GM23338 (cell line): Measurements from ENCODE around the gene ASPDH.

Experiments
- CREB1 ChIP-seq: fragments of 250-450 bp; sonication (Bioruptor Pico); IDR thresholded peaks from 2 replicates; pipeline ENCODE4 v1.5.0; 2020; ENCODE audit warnings: low read depth, mild to moderate bottlenecking, moderate library complexity
- EZH2 ChIP-seq: fragments of 200-600 bp; sonication (generic); IDR thresholded peaks from one replicate; pipeline ENCODE4 v1.8.0; 2017; ENCODE audit warnings: antibody characterized with exemption, mild to moderate bottlenecking, low read depth; ENCODE audit not compliant: unreplicated experiment
- EZH2phosphoT487 ChIP-seq: fragments of 200-600 bp; sonication (generic); IDR thresholded peaks from one replicate; pipeline ENCODE4 v1.8.1; 2018; ENCODE audit warnings: antibody characterized with exemption; ENCODE audit not compliant: unreplicated experiment
- JUNB ChIP-seq: IDR thresholded peaks from one replicate; pipeline ENCODE4 v1.6.1; 2016; ENCODE audit warnings: antibody characterized with exemption; ENCODE audit not compliant: unreplicated experiment
- NANOG ChIP-seq: IDR thresholded peaks from 2 replicates; pipeline ENCODE4 v1.6.1; 2016; ENCODE audit warnings: antibody characterized with exemption, borderline replicate concordance
- POLR2AphosphoS5 ChIP-seq: IDR thresholded peaks from 2 replicates; pipeline ENCODE4 v1.6.1; 2016; ENCODE audit warnings: antibody characterized with exemption, low read depth
- STAT1 ChIP-seq: IDR thresholded peaks from one replicate; pipeline ENCODE4 v1.6.1; 2016; ENCODE audit warnings: antibody characterized with exemption; ENCODE audit not compliant: unreplicated experiment
- ZNF114 ChIP-seq: fragments of 250-450 bp; sonication (Bioruptor Pico); IDR thresholded peaks from 2 replicates; pipeline ENCODE4 v1.5.0; 2020; ENCODE audit warnings: mild to moderate bottlenecking, moderate library complexity
- ZNF331 ChIP-seq: fragments of 250-450 bp; sonication (Bioruptor Pico); IDR thresholded peaks from 2 replicates; pipeline ENCODE4 v1.5.0; 2020; ENCODE audit warnings: low read depth, mild to moderate bottlenecking, moderate library complexity
- TF ChIP-seq, protein P1 (sequence below), 2 experiments: fragments of 200-600 bp in 1 of 2; sonication (generic) in 1 of 2; conservative IDR thresholded peaks; 2 replicates each; pipeline versions ENCODE4 v1.5.1 to v1.6.1; 2016 to 2017; ENCODE audit warnings: antibody characterized with exemption in 2 of 2, low read depth in 2 of 2, mild to moderate bottlenecking in 2 of 2, moderate library complexity in 1 of 2
- TF ChIP-seq, protein P2 (sequence below): IDR thresholded peaks from one replicate; pipeline ENCODE4 v1.6.1; 2018; ENCODE audit warnings: antibody characterized with exemption; ENCODE audit not compliant: unreplicated experiment
- TF ChIP-seq, protein P3 (sequence below): fragments of 250-450 bp; sonication (Bioruptor Pico); IDR thresholded peaks from 2 replicates; pipeline ENCODE4 v1.5.0; 2020; ENCODE audit warnings: mild to moderate bottlenecking, moderate library complexity
- TF ChIP-seq, protein P4 (sequence below): IDR thresholded peaks from 2 replicates; pipeline ENCODE4 v1.6.1; 2016; ENCODE audit warnings: antibody characterized with exemption

DNA sequence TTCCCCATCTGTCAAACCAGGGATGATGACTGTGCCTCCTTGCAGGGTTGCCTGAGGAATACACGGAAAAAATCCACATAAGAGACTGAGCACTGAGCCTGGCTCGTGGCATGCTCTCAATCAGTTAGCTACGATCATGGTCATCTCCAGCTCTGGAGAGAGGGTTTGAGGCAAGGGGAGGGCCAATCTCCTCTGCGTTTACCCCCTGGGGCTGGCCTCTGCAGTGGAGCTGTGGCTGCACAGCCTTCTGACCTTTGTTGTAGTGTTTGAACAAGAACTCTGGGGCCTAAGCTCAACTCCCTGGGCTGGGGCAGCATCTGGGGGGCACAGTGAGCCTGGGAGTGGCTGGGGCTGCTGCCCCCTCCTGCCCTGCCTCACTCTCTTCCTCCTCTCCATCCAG, 48.6 kb upstream of the ASPDH start:
- TF ChIP-seq, protein P1, sequence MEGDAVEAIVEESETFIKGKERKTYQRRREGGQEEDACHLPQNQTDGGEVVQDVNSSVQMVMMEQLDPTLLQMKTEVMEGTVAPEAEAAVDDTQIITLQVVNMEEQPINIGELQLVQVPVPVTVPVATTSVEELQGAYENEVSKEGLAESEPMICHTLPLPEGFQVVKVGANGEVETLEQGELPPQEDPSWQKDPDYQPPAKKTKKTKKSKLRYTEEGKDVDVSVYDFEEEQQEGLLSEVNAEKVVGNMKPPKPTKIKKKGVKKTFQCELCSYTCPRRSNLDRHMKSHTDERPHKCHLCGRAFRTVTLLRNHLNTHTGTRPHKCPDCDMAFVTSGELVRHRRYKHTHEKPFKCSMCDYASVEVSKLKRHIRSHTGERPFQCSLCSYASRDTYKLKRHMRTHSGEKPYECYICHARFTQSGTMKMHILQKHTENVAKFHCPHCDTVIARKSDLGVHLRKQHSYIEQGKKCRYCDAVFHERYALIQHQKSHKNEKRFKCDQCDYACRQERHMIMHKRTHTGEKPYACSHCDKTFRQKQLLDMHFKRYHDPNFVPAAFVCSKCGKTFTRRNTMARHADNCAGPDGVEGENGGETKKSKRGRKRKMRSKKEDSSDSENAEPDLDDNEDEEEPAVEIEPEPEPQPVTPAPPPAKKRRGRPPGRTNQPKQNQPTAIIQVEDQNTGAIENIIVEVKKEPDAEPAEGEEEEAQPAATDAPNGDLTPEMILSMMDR (conservative IDR thresholded peaks at IDR 0.05; ENCODE audit: low read depth in 2 of 2) = no peak
- TF ChIP-seq EZH2 (no peak), EZH2phosphoT487 (no peak), POLR2AphosphoS5 (no peak), CREB1 (CRISPR knock-in tag) (no peak), JUNB (no peak), ZNF114 (CRISPR knock-in tag) (no peak), STAT1 (no peak), ZNF331 (CRISPR knock-in tag) (no peak), NANOG (no peak)
- TF ChIP-seq, protein P2, sequence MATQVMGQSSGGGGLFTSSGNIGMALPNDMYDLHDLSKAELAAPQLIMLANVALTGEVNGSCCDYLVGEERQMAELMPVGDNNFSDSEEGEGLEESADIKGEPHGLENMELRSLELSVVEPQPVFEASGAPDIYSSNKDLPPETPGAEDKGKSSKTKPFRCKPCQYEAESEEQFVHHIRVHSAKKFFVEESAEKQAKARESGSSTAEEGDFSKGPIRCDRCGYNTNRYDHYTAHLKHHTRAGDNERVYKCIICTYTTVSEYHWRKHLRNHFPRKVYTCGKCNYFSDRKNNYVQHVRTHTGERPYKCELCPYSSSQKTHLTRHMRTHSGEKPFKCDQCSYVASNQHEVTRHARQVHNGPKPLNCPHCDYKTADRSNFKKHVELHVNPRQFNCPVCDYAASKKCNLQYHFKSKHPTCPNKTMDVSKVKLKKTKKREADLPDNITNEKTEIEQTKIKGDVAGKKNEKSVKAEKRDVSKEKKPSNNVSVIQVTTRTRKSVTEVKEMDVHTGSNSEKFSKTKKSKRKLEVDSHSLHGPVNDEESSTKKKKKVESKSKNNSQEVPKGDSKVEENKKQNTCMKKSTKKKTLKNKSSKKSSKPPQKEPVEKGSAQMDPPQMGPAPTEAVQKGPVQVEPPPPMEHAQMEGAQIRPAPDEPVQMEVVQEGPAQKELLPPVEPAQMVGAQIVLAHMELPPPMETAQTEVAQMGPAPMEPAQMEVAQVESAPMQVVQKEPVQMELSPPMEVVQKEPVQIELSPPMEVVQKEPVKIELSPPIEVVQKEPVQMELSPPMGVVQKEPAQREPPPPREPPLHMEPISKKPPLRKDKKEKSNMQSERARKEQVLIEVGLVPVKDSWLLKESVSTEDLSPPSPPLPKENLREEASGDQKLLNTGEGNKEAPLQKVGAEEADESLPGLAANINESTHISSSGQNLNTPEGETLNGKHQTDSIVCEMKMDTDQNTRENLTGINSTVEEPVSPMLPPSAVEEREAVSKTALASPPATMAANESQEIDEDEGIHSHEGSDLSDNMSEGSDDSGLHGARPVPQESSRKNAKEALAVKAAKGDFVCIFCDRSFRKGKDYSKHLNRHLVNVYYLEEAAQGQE = no peak
- TF ChIP-seq, protein P3, sequence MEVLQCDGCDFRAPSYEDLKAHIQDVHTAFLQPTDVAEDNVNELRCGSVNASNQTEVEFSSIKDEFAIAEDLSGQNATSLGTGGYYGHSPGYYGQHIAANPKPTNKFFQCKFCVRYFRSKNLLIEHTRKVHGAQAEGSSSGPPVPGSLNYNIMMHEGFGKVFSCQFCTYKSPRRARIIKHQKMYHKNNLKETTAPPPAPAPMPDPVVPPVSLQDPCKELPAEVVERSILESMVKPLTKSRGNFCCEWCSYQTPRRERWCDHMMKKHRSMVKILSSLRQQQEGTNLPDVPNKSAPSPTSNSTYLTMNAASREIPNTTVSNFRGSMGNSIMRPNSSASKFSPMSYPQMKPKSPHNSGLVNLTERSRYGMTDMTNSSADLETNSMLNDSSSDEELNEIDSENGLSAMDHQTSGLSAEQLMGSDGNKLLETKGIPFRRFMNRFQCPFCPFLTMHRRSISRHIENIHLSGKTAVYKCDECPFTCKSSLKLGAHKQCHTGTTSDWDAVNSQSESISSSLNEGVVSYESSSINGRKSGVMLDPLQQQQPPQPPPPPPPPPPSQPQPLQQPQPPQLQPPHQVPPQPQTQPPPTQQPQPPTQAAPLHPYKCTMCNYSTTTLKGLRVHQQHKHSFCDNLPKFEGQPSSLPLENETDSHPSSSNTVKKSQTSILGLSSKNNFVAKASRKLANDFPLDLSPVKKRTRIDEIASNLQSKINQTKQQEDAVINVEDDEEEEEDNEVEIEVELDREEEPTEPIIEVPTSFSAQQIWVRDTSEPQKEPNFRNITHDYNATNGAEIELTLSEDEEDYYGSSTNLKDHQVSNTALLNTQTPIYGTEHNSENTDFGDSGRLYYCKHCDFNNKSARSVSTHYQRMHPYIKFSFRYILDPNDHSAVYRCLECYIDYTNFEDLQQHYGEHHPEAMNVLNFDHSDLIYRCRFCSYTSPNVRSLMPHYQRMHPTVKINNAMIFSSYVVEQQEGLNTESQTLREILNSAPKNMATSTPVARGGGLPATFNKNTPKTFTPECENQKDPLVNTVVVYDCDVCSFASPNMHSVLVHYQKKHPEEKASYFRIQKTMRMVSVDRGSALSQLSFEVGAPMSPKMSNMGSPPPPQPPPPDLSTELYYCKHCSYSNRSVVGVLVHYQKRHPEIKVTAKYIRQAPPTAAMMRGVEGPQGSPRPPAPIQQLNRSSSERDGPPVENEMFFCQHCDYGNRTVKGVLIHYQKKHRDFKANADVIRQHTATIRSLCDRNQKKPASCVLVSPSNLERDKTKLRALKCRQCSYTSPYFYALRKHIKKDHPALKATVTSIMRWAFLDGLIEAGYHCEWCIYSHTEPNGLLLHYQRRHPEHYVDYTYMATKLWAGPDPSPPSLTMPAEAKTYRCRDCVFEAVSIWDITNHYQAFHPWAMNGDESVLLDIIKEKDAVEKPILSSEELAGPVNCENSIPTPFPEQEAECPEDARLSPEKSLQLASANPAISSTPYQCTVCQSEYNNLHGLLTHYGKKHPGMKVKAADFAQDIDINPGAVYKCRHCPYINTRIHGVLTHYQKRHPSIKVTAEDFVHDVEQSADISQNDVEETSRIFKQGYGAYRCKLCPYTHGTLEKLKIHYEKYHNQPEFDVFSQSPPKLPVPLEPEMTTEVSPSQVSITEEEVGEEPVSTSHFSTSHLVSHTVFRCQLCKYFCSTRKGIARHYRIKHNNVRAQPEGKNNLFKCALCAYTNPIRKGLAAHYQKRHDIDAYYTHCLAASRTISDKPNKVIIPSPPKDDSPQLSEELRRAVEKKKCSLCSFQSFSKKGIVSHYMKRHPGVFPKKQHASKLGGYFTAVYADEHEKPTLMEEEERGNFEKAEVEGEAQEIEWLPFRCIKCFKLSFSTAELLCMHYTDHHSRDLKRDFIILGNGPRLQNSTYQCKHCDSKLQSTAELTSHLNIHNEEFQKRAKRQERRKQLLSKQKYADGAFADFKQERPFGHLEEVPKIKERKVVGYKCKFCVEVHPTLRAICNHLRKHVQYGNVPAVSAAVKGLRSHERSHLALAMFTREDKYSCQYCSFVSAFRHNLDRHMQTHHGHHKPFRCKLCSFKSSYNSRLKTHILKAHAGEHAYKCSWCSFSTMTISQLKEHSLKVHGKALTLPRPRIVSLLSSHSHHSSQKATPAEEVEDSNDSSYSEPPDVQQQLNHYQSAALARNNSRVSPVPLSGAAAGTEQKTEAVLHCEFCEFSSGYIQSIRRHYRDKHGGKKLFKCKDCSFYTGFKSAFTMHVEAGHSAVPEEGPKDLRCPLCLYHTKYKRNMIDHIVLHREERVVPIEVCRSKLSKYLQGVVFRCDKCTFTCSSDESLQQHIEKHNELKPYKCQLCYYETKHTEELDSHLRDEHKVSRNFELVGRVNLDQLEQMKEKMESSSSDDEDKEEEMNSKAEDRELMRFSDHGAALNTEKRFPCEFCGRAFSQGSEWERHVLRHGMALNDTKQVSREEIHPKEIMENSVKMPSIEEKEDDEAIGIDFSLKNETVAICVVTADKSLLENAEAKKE (CRISPR knock-in tag) = no peak
- TF ChIP-seq, protein P4, sequence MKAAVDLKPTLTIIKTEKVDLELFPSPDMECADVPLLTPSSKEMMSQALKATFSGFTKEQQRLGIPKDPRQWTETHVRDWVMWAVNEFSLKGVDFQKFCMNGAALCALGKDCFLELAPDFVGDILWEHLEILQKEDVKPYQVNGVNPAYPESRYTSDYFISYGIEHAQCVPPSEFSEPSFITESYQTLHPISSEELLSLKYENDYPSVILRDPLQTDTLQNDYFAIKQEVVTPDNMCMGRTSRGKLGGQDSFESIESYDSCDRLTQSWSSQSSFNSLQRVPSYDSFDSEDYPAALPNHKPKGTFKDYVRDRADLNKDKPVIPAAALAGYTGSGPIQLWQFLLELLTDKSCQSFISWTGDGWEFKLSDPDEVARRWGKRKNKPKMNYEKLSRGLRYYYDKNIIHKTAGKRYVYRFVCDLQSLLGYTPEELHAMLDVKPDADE = no peak
